OCI-LY1 (cell line): ENCODE data around the gene MTIF3.

Experiments used
- CTCF ChIP-seq: fragments of 200-600 bp; sonication (generic), shearing (Covaris generic); IDR thresholded peaks from 2 replicates; pipeline ENCODE4 v1.5.1; 2017; ENCODE audit warnings: mild to moderate bottlenecking, antibody characterized with exemption, low read length, moderate library complexity, mixed read lengths
- EZH2 ChIP-seq: fragments of 200-600 bp; sonication (generic), shearing (Covaris generic); IDR thresholded peaks from 2 replicates; pipeline ENCODE4 v1.8.0; 2017; ENCODE audit warnings: borderline replicate concordance, mixed run types, mild to moderate bottlenecking, antibody characterized with exemption, low read length, moderate library complexity, mixed read lengths

GRCh38 chr13:27472441-27472840 lies 22.1 kb upstream of the MTIF3 start:
- no peak for TF ChIP-seq CTCF
- no peak for TF ChIP-seq EZH2
